Nephron progenitor cell (in vitro differentiated cells): ENCODE data around the gene C20orf204.

Experiments used
- DNase-seq: peaks from one replicate; pipeline ENCODE4 v3.0.0; 2021
- H3K27ac Mint-ChIP-seq: 2 replicates; pipeline ENCODE4 v1.8.0; 2021; ENCODE audit warnings: mild to moderate bottlenecking, moderate library complexity, mixed read lengths
- H3K27me3 Mint-ChIP-seq: 2 replicates; pipeline ENCODE4 v1.8.0; 2021; ENCODE audit warnings: mild to moderate bottlenecking, low read depth, mixed read lengths; ENCODE audit not compliant: poor library complexity
- H3K36me3 Mint-ChIP-seq: 2 replicates; pipeline ENCODE4 v1.8.0; 2021; ENCODE audit warnings: low read depth, mixed read lengths
- H3K4me1 Mint-ChIP-seq: 2 replicates; pipeline ENCODE4 v1.8.0; 2021; ENCODE audit warnings: mixed read lengths
- H3K4me3 Mint-ChIP-seq: 2 replicates; pipeline ENCODE4 v1.8.0; 2021; ENCODE audit warnings: mild to moderate bottlenecking, moderate library complexity, mixed read lengths
- H3K9me3 Mint-ChIP-seq: 2 replicates; pipeline ENCODE4 v1.8.0; 2021; ENCODE audit warnings: mild to moderate bottlenecking, moderate library complexity, mixed read lengths
- CTCF ChIP-seq: fragments of 200-600 bp; sonication (generic); IDR thresholded peaks from 2 replicates; pipeline ENCODE4 v1.5.0; 2021; ENCODE audit warnings: antibody characterized with exemption

Gene C20orf204

DNA sequence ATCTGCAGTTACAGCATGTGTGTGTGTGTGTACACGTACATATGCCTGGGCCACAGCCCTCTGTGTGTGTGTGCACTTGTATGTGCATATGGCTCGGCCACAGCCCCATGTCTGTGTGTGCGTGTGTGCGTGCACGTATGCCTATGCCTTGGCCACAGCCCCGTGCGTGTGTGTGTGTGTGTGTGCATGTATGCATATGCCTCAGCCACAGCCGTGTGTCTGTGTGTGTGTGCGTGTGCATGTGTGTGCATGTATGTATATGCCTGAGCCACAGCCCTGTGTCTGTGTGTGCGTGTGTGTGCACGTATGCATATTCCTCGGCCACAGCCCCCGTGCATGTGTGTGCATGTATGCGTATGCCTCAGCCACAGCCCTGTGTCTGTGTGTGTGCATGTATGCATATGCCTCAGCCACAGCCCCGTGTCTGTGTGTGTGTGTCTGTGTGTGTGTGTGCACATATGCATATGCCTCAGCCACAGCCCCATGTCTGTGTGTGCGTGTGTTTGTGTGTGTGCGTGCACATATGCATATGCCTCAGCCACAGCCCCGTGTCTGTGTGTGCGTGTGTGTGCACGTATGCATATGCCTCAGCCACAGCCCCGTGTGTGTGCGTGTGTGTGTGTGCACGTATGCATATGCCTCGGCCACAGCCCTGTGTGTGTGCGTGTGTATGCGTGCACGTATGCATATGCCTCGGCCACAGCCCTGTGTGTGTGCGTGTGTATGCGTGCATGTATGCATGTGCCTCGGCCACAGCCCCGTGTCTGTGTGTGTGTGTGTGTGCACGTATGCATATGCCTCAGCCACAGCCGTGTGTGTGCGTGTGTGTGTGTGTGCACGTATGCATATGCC lies 14.6 kb upstream of the C20orf204 start:
- H3K4me3 Mint-ChIP-seq = no peak overlapping the region
- no peaks in the 10 kb centered on the region for H3K4me1 Mint-ChIP-seq
- peaks cover 3% of the 10 kb centered on the region for H3K27me3 Mint-ChIP-seq
- H3K36me3 Mint-ChIP-seq = peaks cover 62% of the 10 kb centered on the region
- H3K9me3 Mint-ChIP-seq = no peaks in the 10 kb centered on the region
- no peak for TF ChIP-seq CTCF
- DNase-seq = no peak
- no peak overlapping the region for H3K27ac Mint-ChIP-seq

GRCh38 chr20:64022671-64023360 lies 13.2 kb upstream of the C20orf204 start:
- H3K27me3 Mint-ChIP-seq = peaks cover 7% of the 10 kb centered on the region
- H3K36me3 Mint-ChIP-seq = peaks cover 64% of the 10 kb centered on the region
- no peak for TF ChIP-seq CTCF
- H3K4me1 Mint-ChIP-seq = no peaks in the 10 kb centered on the region
- no peak overlapping the region for H3K4me3 Mint-ChIP-seq
- H3K9me3 Mint-ChIP-seq = no peaks in the 10 kb centered on the region
- H3K27ac Mint-ChIP-seq = no peak overlapping the region
- DNase-seq = no peak

GRCh38 chr20:64023361-64024140 lies 12.4 kb upstream of the C20orf204 start:
- Mint-ChIP-seq H3K9me3 (no peaks in the 10 kb centered on the region), H3K27me3 (peaks cover 7% of the 10 kb centered on the region), H3K27ac (no peak overlapping the region), H3K4me3 (no peak overlapping the region), H3K4me1 (no peaks in the 10 kb centered on the region), H3K36me3 (peaks cover 63% of the 10 kb centered on the region)
- DNase-seq = no peak
- TF ChIP-seq CTCF = no peak

- Mint-ChIP-seq H3K4me1 (no peaks in the 10 kb centered on the region), H3K4me3 (no peak overlapping the region)
- no peak for DNase-seq
Measured at GRCh38 chr20:64024141-64024990, 11.6 kb upstream of the C20orf204 start.

More at GRCh38 chr20:64024141-64024990, 11.6 kb upstream of the C20orf204 start:
- no peak for TF ChIP-seq CTCF
- Mint-ChIP-seq H3K9me3 (no peaks in the 10 kb centered on the region), H3K36me3 (peaks cover 62% of the 10 kb centered on the region), H3K27me3 (peaks cover 7% of the 10 kb centered on the region), H3K27ac (no peak overlapping the region)
